MM.1S (cell line): ENCODE results near the gene GARNL3.

Experiments
- DNase-seq: peaks from one replicate; pipeline ENCODE4 v3.0.0-alpha.2; 2015
- H2AFZ ChIP-seq: fragments of 300-600 bp; sonication (generic); 2 replicates; pipeline ENCODE4 v1.6.0; 2016; ENCODE audit warnings: antibody characterized with exemption, low read length
- H3F3A ChIP-seq: fragments of 300-600 bp; sonication (generic); 2 replicates; pipeline ENCODE4 v1.6.1; 2016; ENCODE audit warnings: mild to moderate bottlenecking, antibody characterized with exemption, low read length, moderate library complexity, mixed read lengths; ENCODE audit not compliant: insufficient read depth
- H3K27ac ChIP-seq: fragments of 300-600 bp; sonication (generic); 2 replicates; pipeline ENCODE4 v1.5.1; 2016; ENCODE audit warnings: mild to moderate bottlenecking, low read length
- H3K27me3 ChIP-seq: fragments of 300-600 bp; sonication (generic); replicated peaks from 2 replicates; pipeline ENCODE4 v1.6.0; 2016; ENCODE audit warnings: low read length; ENCODE audit not compliant: insufficient read depth
- H3K36me3 ChIP-seq: fragments of 300-600 bp; sonication (generic); replicated peaks from 2 replicates; pipeline ENCODE4 v1.6.1; 2016; ENCODE audit warnings: mild to moderate bottlenecking, low read length, mixed read lengths; ENCODE audit not compliant: insufficient read depth
- H3K4me1 ChIP-seq: fragments of 300-600 bp; sonication (generic); 2 replicates; pipeline ENCODE4 v1.6.1; 2016; ENCODE audit warnings: low read length, mixed read lengths
- H3K4me2 ChIP-seq: fragments of 300-600 bp; sonication (generic); 2 replicates; pipeline ENCODE4 v1.6.0; 2016; ENCODE audit warnings: low read depth, low read length
- H3K4me3 ChIP-seq: fragments of 300-600 bp; sonication (generic); 2 replicates; pipeline ENCODE4 v1.5.1; 2016; ENCODE audit warnings: low read length, mixed read lengths
- H3K79me2 ChIP-seq: fragments of 300-600 bp; sonication (generic); 2 replicates; pipeline ENCODE4 v1.6.1; 2016; ENCODE audit warnings: mixed run types, low read length, mixed read lengths
- H3K9ac ChIP-seq: fragments of 300-600 bp; sonication (generic); 2 replicates; pipeline ENCODE4 v1.6.1; 2016; ENCODE audit warnings: low read length, mixed read lengths
- H3K9me2 ChIP-seq: fragments of 300-600 bp; sonication (generic); replicated peaks from 2 replicates; pipeline ENCODE4 v1.6.1; 2016; ENCODE audit warnings: mild to moderate bottlenecking, low read length, mixed read lengths; ENCODE audit not compliant: insufficient read depth
- H3K9me3 ChIP-seq: fragments of 300-600 bp; sonication (generic); replicated peaks from 2 replicates; pipeline ENCODE4 v1.6.1; 2016; ENCODE audit warnings: mild to moderate bottlenecking, low read length, mixed read lengths; ENCODE audit not compliant: insufficient read depth
- H4K20me1 ChIP-seq: fragments of 300-600 bp; sonication (generic); 2 replicates; pipeline ENCODE4 v1.6.1; 2016; ENCODE audit warnings: mild to moderate bottlenecking, low read length, moderate library complexity, mixed read lengths; ENCODE audit not compliant: insufficient read depth
- CTCF ChIP-seq: fragments of 300-600 bp; sonication (generic); IDR thresholded peaks from 2 replicates; pipeline ENCODE4 v1.5.1; 2016; ENCODE audit warnings: antibody characterized with exemption, low read length, mixed read lengths
- EZH2 ChIP-seq: fragments of 300-600 bp; sonication (generic); optimal IDR thresholded peaks from 2 replicates; pipeline ENCODE3; 2017; ENCODE audit warnings: low read depth, mild to moderate bottlenecking, antibody characterized with exemption, low read length, mixed read lengths
- EZH2phosphoT487 ChIP-seq: fragments of 300-600 bp; sonication (generic); IDR thresholded peaks from 2 replicates; pipeline ENCODE4 v1.6.1; 2018; ENCODE audit warnings: antibody characterized with exemption, low read length

Gene GARNL3

GRCh38 chr9:127370147-127370579 is 105.6 kb downstream of the GARNL3 start:
- Histone ChIP-seq H3K79me2 (no peaks in the 10 kb centered on the region), H3F3A (no peaks in the 10 kb centered on the region), H3K4me1 (no peaks in the 10 kb centered on the region), H2AFZ (no peak overlapping the region), H3K27ac (no peak overlapping the region), H3K9me2 (no peaks in the 10 kb centered on the region), H3K27me3 (no peaks in the 10 kb centered on the region), H3K36me3 (no peaks in the 10 kb centered on the region), H3K9me3 (no peaks in the 10 kb centered on the region), H3K4me2 (no peak overlapping the region), H3K9ac (no peak overlapping the region), H3K4me3 (no peak overlapping the region), H4K20me1 (no peaks in the 10 kb centered on the region)
- DNase-seq: no peak
- no peak for TF ChIP-seq CTCF
- no peak for TF ChIP-seq EZH2
- no peak for TF ChIP-seq EZH2phosphoT487

- Histone ChIP-seq H2AFZ (no peak overlapping the region), H3K27me3 (no peaks in the 10 kb centered on the region), H3K4me3 (no peak overlapping the region), H3K27ac (no peak overlapping the region), H3K36me3 (no peaks in the 10 kb centered on the region), H3K9me3 (no peaks in the 10 kb centered on the region), H3F3A (no peaks in the 10 kb centered on the region), H3K79me2 (no peaks in the 10 kb centered on the region), H3K4me1 (no peaks in the 10 kb centered on the region), H4K20me1 (no peaks in the 10 kb centered on the region), H3K9me2 (no peaks in the 10 kb centered on the region), H3K9ac (no peak overlapping the region), H3K4me2 (no peak overlapping the region)
- DNase-seq: no peak
- TF ChIP-seq CTCF: no peak
- TF ChIP-seq EZH2: no peak
- TF ChIP-seq EZH2phosphoT487: no peak
Measured at GRCh38 chr9:127370672-127371648, 106.4 kb downstream of the GARNL3 start.

GRCh38 chr9:127380479-127380878 is 115.9 kb downstream of the GARNL3 start:
- Histone ChIP-seq H3K79me2 (no peaks in the 10 kb centered on the region), H3K9me3 (no peaks in the 10 kb centered on the region), H3K4me1 (no peaks in the 10 kb centered on the region), H3K4me3 (no peak overlapping the region), H3F3A (no peaks in the 10 kb centered on the region), H3K9me2 (no peaks in the 10 kb centered on the region), H3K36me3 (no peaks in the 10 kb centered on the region), H3K27ac (no peak overlapping the region), H2AFZ (no peak overlapping the region), H4K20me1 (no peaks in the 10 kb centered on the region), H3K9ac (no peak overlapping the region), H3K4me2 (no peak overlapping the region), H3K27me3 (no peaks in the 10 kb centered on the region)
- DNase-seq: no peak
- TF ChIP-seq EZH2phosphoT487 (no peak), CTCF (no peak), EZH2 (no peak)
